Fibroblast of skin of scalp (primary cell): ENCODE data around the gene GMDS.
A peak's percentile ranks its signal among the peaks of the same experiment; 100 is the strongest.

Source experiments
- DNase-seq: peaks from one replicate; pipeline ENCODE4 v3.0.0-alpha.2; 2013

The GMDS gene

DNA sequence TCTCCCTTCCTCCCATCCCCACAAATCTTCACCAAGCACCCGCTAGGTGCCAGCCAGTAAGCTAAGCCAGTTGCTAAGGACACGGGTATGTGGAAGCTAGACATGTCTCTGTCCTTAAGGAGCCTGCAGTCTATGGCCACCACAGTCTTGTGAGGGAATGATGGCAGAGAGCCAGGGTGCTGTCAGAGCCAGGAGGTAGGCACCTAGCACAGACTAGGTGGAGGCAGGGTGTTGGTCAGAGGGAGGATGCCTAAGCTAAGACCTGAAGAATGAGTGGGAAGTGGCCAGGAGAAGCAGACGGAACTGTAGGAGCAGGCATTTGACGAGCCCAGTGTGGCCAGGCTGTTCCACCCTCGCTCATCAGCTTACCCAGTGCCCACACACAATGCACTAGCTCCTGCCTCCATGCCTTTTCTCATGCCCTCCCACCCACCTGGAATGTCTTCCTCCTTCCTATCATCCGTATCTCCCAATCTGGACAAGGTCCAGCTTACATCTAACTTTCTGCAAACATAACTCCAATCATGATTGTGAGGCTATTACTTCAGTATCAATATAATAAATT is 510.1 kb downstream of the GMDS start:
- no peak for DNase-seq

DNA sequence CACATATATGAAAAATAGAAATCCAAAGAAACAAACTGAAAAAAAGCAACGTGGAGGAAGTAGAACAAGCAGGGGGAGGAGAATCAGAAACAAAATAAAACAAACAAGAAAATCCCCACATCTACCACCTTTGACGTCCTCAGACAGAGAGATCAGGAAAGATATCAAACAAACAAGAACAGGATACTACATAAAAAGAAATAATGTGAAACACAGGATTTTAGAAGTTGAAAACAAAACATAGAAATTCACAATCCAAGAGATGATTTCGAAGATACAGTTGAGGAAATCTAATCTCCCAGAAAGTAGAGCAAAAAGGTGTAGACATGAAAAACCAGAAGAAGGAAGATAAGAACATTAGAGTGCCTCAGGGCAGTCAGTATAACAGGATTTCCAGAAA is 514.5 kb downstream of the GMDS start:
- DNase-seq = no peak

DNA sequence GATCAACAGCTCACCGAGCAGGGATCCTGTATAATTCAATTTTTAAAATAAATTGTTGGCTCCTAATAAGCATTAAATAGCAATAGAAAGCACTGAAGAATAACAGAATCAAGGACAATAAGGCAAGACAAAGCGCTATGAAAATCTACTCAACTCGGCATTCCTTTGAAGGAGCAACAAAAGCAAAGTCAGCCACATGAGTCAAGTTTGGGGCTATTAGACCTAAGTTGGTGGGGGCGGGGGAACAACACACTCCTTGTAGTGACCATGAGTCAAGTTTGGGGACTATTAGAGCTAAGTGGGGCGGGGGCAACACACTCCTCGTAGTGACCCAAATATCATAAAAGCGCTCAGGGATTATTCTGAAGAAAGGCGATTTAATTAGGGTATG is 515.7 kb downstream of the GMDS start:
- peak; percentile 9 for DNase-seq

DNA sequence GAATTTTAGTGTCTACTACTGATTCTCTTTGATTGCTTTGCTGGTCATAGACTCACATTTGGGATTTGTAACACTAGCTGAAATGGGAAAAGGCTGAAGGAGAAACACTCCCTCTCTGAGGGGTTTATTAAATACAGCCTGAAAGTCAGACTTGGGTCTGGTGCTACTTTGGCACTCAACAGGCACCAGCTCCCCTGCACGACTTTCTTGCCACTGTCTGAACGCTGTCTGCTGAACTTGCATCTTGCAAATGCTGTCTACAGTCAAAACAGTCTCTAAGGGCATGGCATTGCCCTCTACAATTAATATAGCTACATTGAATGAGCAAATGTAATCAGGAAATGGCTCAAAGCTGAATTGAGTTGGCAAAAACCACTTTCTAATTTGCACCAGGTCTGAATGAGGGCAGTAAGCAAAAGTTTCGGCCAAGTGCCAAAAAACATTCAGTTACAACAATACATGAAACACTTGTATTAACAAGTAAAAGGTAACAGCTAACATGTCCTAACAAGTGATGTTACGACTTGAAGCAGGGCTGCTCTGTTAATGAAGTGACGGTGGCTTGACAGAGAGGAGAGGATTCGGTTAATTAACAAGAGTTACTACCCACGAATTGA is 516.2 kb downstream of the GMDS start:
- no peak for DNase-seq

DNA sequence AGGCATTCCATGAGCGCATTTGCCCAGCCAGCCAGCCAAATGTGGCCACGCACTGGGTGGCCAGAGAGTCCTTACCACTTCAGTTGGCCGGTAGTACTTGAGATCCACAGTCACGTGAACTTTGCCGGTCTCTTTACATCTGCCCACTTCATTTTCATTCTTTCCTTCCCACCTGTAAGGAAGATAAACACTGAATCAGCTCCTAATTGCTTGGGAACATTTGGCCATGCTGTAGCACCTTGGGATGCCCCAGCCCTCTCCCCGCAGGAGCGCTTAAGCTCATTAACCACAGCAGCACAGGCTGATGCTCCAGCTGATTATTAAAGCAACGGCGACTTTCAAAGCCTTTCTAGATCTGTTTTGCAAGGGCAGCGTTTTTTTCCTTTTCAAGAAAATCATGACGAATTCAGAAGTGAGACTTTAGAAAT is 519.0 kb downstream of the GMDS start:
- no peak for DNase-seq

DNA sequence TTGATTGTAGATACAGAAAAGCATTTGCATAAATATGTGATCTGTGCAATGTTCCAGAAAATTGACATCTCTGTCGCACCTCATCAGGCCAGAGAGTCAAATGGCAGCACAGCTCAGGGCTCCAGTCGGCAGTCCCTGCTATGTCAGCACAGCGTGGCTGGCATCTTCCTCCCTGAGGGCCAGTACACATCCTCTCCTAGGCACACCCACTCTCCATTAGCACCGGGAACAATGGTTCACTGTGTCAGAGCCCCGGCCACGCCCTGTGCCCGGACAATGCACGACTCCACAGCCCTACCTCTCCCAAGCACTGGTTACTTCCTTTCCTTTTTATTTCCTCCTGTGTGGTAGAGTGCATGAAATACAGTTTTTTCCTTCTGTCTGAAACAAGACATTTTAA is 520.8 kb downstream of the GMDS start:
- no peak for DNase-seq

DNA sequence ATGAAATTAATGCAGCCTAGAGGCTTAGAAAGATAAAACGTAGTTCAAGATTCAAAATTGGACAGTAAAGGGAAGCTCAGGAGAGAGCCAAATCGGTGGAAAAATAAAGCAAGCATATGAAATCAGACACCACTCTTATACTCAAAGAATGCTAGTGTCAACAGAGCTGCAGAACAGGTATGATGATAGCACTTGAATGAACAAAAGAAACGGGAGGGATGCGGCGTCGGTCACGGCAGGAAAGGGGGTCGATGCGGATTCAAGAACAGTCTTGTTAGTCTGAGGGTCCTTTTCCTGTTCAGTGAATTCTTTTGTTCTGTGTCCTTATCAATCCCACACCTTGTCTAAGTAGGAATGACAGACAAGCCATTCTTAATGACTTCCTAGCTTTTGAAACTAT is 521.3 kb downstream of the GMDS start:
- no peak for DNase-seq

DNA sequence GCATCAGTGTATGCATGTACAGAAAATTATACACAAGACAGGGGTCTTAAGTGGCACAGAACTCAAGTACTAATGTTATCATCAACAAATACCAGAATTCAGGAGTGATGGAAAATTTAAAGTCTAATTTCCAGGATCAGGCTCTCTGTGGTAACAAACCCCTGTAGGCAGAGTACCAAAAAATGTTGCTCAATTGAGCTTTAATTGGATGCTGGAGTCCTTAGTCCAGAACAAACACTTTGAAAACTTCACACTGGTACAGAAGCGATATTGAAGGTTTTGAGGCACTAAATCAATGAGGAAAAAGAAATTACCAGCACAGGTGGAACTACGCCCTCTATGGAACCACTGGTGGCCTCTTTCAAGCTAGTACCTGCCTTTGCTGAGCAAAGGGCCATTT is 522.6 kb downstream of the GMDS start:
- DNase-seq = no peak

DNA sequence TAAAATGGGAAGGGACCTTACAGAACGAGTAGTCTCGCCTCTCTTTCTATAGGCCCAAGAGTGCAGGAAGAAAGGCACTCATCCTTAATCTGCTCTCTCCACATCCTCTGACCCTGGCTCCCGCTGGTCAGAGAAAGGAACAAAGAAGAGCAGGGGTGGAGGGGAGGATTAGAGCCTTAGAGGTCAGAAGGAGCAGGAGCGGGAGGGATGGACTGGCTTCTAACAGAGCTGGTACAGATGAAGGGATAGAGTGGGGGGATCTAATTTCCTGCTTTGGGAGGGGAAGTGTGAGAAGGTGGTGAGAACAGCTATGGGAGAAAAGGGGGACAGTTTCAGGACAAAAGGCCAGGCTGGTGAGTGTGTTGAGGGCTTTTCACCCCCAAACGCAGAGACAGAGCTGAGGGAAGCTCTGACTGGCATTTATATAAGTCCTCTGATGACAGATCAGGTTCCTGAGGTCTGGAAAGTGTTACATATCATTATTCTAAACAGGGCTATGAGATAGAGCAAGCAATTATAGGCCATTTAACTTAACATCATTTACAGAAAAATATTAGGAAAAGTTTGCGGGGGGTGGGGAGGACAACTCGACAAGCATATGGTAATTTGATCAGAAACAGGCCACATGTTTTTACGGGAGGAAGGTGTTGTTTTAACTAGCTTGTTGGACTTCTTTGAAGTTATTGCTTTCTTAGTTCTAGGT is 524.6 kb downstream of the GMDS start:
- no peak for DNase-seq

DNA sequence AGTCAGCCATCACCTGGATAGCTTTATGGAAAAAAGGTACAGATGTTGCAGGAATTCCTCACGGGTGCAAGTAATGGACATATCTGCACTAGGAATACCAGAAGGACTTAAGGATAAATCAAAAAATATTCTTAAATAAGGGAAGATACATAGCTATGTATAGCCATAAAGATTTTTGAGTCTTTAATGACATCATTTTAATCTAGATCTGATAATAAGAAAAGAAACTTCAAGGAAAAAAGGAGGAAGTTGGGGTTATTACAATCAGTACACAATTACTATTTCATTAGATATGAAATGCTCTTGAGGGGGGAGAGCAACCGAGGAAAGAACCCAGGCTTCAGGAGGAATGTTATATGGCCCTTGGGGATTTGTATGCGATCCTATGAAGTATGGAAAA is 525.5 kb downstream of the GMDS start:
- no peak for DNase-seq

DNA sequence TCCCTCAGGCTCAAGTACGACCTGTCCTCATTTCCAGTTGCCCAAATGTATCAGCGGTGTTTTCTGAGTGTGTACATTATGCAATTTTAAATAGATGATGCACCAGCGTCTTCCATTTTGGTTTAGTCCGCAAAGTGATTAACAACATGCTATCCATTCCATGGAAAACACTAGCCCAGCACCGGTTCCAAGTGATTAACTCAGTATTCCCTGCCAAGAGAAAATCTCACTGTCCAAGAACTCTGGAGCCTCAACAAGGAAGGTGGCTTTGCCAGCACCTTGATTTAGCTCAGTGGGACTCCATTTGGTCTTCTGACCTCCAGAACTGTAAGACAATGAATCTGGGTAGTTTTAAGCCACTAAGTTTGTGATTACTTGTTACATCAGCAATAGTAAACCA is 528.5 kb downstream of the GMDS start:
- DNase-seq = no peak

DNA sequence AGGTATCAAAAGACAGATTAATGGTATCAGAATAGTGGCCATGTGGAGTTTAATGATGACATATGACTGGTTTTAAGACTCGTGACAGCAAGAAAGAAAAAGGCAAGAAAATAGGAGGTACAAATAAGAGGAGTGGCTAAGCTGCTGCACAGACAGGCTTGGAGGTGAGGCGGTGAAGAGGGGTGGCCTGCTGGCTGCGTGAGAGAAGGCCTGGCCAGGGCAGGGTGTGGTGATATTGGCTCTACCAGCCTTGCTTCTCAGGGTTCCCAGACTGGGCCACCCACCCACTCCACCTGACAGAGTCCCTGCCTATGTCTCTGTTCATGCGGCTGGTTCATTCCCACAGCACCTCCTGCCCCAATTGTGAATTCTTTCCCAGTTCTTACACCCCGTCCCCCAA is 529.0 kb downstream of the GMDS start:
- DNase-seq = no peak

DNA sequence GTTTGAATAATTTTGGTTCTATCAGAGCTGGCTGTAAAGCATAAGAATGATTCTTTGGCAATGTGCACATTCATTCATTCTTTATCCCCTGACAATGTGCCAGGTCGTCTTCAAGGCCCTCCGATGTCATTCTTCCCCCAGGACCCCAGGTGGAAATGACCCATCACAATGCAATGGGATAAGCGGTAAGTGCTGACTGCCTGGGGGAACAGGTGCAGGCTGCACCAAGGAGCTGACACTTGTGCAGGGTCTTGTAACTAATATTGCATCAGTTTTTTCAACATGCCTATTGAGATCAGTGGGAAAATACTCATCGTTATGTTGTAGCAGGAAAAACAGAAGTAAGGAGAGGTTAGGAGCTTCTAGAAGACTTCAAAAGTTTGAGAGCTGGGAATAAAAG is 530.1 kb downstream of the GMDS start:
- DNase-seq = no peak

DNA sequence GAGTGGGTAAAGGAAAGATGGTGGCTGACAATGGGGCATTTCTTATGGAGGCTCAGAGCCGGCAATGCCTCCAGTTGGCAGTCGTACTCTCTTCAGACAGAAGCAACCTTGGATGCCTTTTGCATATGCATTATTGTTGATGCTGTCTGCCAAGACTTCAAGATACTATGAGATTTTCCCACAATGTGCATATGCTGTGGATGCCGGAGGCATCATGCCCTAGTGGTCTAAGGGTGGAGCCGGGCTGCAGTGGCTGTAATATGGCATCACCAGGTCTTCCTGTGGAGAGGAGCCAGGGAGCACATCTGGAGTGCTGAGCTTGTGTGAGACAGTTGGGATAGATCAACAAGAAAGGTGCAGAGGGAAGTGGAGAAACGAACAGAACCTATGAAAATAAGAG is 530.8 kb downstream of the GMDS start:
- no peak for DNase-seq

DNA sequence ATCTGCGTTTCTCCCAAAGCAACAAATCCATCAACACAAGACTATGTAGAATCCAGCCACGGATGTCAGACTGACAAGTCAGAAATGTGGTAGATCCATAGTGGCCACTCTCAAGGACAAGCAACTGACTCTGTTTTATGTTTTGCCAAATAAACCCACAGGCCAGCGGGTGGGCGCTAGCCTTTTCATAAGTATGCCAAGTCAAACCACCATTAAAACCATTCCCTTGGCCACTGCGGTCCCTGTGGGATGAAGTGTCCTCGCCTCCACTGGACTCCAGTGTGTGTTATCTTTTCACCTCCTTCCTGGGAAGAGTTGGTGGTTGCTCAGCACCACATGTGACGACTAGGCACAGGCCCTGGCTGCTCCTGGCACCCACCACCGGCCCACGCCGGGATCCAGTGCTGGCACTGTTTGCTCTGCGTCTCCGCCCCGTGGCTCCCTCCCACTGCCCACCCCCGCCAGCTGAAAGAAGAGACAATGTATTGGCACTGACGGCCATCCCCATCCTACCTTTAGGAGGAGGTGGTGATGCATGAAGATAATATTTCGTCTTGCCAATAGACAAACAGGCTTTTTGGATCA is 532.3 kb downstream of the GMDS start:
- DNase-seq = no peak

DNA sequence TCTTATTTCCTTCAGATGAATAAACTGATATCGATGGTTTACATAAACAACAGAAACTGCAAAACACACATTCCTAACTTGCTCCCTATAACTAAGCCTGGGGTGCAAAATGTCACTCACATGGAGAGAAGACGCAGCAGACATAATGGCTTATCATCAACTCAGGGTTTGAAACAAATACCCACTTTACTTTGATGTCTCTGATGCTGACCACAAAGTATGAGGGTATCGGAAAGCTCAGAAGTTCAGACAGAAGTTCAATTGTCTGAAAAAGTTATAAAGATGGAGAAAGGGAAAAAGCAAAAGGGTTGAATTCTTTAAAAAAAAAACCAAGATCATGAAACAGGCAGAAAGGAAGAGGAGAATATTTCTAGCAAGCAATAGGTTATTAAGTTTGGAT is 533.0 kb downstream of the GMDS start:
- DNase-seq = no peak

DNA sequence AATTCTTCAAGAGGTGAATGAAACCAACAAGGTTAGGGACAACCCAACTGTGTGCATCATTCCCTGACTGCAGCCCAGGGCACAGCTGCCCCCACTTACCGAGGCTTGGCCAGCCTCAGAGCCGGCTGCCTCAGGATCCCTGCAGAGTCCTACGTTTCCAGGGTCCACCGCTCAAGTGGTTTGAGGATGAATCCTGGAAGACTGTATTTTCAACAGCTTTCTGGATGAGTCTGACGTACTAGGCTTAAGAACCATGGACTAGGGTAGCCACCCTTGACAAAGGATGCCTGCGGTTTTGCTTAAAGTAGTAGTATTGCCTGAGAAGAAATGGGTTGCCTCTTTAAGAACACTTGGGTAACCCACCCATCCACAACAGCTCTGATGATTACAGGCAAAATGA is 534.3 kb downstream of the GMDS start:
- no peak for DNase-seq

DNA sequence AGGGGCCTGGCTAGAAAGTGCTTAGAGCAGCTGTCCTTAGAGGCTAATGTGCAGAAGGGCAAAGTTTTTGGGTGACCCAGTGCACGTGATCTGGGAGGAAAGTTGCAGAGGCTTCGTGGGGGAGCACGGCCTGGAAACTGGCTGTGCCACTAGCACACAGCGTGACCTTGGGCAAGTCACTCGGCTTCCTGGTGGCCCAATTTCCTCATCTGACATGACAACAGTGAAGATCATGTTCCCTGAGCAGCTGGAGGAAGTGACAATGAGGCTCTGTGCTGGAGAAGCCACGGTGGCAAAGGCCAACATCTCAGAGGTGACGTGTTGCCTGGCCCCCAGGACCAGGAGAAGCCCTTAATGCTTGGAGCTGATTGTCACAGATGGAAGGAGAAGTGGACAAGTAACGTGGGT is 536.2 kb downstream of the GMDS start:
- no peak for DNase-seq

DNA sequence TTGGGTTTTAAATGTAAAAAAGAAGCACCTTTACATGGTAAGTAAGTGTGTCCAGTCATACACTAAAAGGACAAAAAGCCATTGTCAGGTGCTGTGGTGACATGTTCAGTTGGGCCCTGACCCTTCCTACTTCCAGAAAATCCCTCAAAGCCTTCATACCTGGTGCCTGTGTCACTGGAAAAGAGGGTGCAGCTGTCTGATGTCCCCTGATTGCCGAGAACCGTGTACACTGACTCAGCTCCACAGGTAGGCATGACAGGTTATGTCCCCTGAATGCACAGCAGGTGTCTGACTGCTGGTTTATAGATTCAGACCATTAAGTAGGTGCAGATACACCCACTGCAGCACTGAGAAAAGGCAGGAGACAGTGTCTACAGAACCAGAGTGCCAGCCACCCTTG is 536.6 kb downstream of the GMDS start:
- no peak for DNase-seq

DNA sequence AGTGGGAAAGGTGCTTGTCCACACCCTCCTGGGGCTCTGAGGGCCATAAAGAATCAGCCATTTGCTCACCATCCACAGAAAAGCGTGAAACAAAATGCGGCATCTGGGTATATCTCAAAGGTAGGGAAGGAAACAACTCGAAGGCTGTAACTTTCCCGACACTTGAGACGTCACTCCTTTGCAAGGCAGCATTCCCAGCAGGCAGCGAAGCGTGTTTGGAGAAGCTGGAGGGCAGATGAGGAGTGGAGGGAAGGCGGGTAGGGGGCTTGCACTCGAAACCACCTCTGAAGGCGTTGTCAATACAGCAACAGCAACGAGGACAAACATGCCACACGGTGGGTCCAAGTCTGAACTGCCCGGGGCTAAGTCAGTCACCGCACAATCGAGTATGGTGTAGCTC is 537.3 kb downstream of the GMDS start:
- DNase-seq = no peak

DNA sequence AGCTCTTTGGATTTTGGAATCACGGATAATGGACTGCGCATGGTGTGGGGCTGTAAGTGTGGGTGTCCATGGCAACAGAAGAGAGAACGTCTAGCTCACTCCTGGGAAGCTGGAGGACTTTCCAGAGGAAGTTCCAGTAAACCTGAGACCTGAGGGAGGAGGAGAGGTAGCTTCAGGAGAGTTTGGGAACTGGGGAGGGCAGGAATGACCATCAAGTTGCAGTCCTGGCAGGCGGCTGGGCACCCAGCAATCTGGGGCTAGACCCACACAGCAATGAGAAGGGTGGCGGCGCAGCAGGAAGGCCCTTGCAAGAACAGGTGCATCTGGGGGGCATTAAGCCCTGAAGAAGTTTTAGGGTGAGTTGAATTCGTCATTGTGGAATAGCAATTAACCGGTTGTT is 539.8 kb downstream of the GMDS start:
- DNase-seq = no peak

DNA sequence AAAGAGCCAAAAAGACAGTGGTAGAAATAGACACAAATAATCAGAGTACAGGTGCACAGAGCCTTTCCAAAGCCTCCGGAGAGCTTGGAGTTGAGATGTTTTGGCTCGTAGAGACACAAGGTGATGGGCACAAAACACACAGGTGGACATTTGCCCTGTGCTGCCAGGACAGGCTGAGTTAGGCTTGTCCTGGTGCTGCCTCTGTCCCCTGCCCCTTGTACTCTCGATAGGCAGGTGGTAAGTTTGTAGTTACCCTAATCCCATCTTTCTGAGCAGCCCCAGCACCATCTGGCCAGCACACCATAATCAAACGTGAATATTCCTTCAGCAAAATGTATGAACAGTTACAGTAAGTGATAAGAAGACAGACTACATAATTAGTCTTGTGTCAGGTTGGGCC is 540.2 kb downstream of the GMDS start:
- no peak for DNase-seq

DNA sequence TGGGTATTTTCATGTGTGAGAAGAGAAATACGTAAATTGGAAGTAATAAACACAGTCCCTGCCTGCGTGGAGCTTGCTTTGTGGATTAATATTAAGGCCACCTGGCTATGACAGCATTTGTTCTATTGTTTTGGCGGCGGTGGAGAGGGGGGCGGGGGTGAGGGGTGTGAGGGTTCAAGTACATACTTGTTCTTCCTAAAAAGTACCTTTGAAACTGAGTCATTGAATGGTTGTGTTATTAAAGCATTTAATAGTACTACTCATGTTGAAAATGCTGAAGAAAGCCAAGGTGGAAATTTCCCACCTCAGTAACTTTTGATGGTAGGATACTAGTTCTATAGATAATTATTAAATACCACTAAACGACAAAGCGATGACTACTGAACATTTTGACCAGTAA is 540.7 kb downstream of the GMDS start:
- no peak for DNase-seq

DNA sequence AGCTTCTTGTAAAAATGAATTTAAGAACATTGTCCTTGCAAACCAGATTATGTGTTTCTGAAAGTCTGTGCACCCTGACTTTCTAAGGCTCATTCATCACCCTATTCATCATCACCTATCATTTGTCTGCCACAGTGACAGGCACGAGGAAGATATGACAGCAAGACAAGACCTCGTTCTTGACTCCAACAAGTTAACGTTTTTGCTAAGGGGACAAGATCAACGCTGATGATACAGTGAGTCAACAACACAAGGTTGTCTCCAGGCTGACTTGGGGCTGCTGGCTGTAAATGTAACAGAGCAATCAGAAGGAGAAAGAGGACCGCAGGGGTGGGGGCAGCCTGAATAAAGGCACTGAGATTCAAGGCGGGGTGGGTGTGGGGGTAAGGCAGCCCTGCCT is 541.5 kb downstream of the GMDS start:
- DNase-seq = no peak
